ENCODE measurements around the gene SCN9A.

DNA sequence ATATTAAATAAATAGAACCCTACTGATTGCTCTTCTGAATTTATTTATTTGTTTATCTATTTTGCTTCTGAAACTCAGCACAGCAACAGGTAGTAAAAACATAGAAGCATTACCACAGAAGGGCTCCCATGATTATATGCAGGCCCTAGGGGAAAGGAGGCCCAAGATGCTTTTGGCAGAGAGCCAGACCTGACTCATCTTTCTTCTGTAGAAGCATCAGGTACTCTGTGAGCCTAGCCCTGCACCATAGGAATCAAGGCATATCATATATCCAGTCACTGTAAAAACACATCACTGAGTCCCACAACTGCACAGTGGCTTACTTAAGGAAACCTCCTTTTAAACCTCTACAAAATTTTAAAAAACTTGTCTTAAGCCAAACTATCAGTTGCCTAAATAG, 1.8 kb downstream of the SCN9A start:
- no peak for TF ChIP-seq CTCF (IDR thresholded peaks at IDR 0.05; ENCODE audit: low read depth, low read length, poor library complexity, severe bottlenecking)
- TF ChIP-seq EZH2phosphoT487 (IDR thresholded peaks at IDR 0.05; ENCODE audit: borderline replicate concordance, low read length): no peak
